Measurements from ENCODE around the gene ARHGAP6.

DNA sequence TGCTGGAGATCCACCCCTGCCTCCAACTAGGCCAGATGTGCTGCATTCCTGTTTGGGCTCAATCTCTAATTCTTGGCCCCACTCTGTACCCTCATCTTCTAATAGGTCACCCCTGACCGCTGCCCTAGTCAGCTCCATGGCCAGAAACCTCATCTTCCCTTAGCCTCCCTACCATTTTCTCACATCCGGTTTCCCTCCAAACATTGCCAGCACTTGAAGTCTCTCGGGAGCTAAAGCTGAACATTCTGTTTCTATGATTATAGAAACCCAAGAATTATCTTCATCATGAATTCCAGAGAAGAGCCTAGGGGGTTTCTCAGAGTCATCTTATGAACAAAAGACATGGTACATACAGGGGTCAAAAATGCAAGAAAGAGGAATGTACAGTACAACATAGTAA, 192.8 kb downstream of the ARHGAP6 start:
- TF ChIP-seq CTCF (IDR thresholded peaks at IDR 0.05; ENCODE audit: low read length) (no peak), EZH2 (optimal IDR thresholded peaks at IDR 0.05; ENCODE audit: low read depth, low read length) (no peak)
